Kidney epithelial cell (primary cell): Measurements from ENCODE around the gene HK1. TPM values are rescaled to one million over a fixed set of nuclear protein-coding genes. Genes with fewer than 3 reads are reported as not detected.

Experiments used
- DNase-seq: peaks from one replicate; pipeline ENCODE4 v3.0.0-alpha.2; 2010; ENCODE audit warnings: low read depth
- H3K27me3 ChIP-seq: 2 replicates; pipeline ENCODE4 v1.6.0; 2011; ENCODE audit warnings: low read length; ENCODE audit not compliant: control insufficient read depth, insufficient read depth
- H3K36me3 ChIP-seq: 2 replicates; pipeline ENCODE4 v1.5.1; 2011; ENCODE audit warnings: low read length; ENCODE audit not compliant: control insufficient read depth, insufficient read depth
- H3K4me3 ChIP-seq: 2 replicates; pipeline ENCODE4 v1.5.1; 2011; ENCODE audit warnings: low read depth, mild to moderate bottlenecking, control low read depth, low read length
- total RNA-seq: library from RNA; depleted of rRNA; stranded (reverse); fragments of >200 nt; gene quantifications from 2 replicates; pipeline ENCODE4 v1.2.3, GENCODE V29; 2015
- TF ChIP-seq, protein P1 (sequence below): IDR thresholded peaks from 2 replicates; pipeline ENCODE4 v1.5.1; 2011; ENCODE audit warnings: mild to moderate bottlenecking, moderate library complexity, low read length, control low read depth, inconsistent platforms; ENCODE audit not compliant: insufficient read depth, poor library complexity, severe bottlenecking

HK1 gene
- total RNA-seq, 1 donor from 2014 or later = 81.7 TPM

DNA sequence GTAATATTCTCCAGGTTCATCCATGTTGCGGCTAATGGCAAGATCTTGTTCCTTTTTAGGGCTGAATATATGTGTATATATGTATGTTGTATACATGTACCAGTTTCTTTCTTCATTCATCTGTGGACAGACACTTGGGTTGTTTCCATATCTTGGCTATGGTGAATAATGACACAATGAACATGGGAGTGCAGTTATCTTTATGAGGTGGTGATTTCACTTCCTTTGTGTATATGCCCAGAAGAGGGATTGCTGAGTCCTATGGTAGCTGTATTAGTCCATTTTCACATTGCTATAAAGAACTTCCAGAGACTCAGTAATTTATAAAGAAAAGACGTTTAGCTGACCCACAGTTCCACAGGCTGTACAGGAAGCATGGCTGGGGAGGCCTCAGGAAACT is 155.9 kb downstream of the HK1 start:
- TF ChIP-seq, protein P1, sequence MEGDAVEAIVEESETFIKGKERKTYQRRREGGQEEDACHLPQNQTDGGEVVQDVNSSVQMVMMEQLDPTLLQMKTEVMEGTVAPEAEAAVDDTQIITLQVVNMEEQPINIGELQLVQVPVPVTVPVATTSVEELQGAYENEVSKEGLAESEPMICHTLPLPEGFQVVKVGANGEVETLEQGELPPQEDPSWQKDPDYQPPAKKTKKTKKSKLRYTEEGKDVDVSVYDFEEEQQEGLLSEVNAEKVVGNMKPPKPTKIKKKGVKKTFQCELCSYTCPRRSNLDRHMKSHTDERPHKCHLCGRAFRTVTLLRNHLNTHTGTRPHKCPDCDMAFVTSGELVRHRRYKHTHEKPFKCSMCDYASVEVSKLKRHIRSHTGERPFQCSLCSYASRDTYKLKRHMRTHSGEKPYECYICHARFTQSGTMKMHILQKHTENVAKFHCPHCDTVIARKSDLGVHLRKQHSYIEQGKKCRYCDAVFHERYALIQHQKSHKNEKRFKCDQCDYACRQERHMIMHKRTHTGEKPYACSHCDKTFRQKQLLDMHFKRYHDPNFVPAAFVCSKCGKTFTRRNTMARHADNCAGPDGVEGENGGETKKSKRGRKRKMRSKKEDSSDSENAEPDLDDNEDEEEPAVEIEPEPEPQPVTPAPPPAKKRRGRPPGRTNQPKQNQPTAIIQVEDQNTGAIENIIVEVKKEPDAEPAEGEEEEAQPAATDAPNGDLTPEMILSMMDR = no peak
- no peak for DNase-seq
- H3K36me3 ChIP-seq = no peaks in the 10 kb centered on the region
- no peaks in the 10 kb centered on the region for H3K27me3 ChIP-seq
- no peak overlapping the region for H3K4me3 ChIP-seq

DNA sequence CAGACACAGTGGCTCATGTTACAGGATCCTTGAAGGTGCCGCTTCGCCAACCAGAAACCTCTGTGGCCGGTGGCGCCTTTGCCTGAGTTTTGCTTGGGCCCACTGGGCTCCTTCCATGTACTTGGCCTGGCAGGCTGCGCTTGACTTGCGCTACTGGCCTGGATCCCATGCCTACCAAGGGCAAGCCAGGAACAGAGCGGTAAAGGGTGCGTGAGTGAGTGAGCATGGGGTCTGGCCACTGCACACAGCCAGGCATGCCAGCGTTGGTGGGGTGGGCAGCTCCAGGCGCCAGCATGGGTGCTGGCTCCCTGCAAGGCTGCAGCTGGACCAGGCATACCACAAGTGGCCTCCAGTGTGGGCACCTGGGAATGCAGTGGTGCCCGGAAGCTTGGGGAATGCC is 156.6 kb downstream of the HK1 start:
- no peaks in the 10 kb centered on the region for H3K27me3 ChIP-seq
- TF ChIP-seq, protein P1 = no peak
- DNase-seq = no peak
- H3K4me3 ChIP-seq = no peak overlapping the region
- no peaks in the 10 kb centered on the region for H3K36me3 ChIP-seq

DNA sequence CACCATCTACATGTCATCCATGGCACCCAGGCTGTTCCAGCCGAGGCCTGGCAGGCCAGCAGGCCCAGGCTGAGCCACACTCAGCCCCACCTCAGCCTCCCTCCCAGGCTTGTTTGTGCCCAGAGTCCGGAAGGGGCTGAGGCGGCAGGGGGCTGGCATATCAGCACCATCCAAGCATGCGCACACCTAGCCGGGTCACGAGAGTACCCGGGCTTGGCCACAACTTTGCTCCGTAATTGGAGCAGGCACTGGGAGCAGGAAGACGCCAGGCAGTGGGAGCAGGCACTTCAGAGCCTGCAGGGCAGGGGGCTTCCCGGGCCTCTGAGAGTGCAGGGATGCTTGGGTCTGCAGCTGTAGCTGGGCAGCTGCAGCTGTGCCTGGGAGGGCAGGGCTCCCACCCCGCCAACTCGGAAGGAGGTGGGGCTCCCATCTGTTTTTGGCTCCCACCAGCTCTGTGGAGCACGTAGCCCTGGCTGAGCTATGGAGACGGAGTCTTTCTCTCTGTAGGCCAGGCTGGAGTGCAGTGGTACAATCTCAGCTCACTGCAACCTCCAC is 157.7 kb downstream of the HK1 start:
- TF ChIP-seq, protein P1 = no peak
- DNase-seq = no peak
- no peaks in the 10 kb centered on the region for H3K27me3 ChIP-seq
- H3K36me3 ChIP-seq = no peaks in the 10 kb centered on the region
- no peak overlapping the region for H3K4me3 ChIP-seq

DNA sequence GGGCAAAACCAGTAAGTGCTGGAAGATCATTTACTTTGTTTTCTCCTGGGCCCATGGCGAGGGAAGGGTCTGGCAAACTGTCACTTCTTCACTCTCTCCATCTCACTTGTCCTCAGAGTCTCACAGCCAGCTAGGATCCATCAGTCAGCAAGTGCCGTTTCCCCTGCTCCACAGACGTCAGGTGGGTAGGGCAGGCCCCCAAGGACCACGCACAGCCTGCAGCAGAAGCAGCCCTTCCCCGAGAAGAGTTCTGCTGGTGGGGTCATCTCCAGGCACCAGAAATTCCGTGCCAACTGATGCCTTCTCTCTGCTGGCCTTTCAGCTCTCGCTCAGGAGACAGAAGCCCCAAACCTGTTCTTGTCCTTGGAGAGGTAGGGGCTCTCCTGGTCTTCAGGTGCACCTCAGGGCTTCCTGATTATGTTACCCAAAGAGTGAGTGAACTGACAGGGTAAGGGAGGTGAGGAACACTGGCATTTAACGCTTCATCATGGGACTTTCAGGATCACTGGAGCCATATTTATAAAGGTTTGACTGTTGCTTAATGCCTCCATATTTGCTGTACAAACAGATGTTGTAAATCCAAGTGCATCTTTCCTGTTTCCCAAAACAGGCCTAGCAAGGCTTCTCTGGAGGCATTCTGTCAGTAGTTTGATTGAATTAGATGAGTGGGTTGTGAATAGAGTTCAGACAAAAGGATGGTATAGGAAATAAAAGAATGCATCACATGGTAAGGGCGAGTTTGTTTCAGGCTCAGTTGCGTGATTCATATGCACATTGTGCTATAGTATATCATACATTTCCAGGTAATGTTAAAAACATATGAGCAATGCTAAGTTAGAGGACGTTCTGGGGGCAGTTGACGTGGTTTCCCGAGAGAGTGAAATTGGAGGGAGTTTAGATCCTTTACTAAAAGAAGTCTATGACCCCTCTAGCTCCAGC is 159.3 kb downstream of the HK1 start:
- TF ChIP-seq, protein P1 = no peak
- H3K4me3 ChIP-seq = no peak overlapping the region

DNA sequence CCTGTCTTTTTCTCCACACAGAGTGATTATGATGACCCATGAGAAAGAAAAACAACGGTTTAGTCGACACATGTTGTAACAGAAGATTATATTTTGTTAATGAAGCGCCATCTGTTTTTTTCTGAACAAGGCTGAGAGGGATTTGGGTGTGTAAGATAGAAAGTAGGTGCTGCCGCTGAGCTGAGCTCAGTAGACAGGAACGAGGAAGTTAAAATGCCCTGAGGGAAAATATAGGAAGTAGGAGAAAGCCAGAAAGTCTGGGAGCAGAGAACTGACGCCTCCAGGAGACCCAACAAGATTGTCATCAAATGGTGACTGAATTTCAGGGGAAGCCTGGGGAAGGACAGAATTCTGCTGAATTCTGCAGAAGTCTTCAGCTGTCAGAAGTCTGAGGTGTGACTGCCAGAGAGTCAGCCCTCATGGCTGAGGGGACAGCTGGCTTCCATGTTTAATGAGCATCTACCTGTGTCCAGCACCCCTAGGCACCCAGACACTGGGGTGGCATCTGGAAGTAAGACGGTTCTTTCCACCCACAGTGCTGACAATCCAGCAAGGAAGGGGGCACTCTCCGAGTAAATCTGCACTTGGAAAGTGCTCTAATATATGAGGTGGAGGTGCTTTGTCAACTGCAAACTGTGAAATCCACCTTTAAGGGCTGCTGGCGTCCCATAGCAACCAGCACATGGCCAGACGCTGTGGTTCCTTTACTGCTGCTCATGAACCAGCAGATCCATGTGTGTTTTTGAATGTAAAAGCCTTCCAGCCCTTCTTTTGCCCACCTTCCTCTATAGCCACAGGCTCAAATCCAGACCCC is 160.4 kb downstream of the HK1 start:
- Histone ChIP-seq H3K27me3 (no peaks in the 10 kb centered on the region), H3K36me3 (no peaks in the 10 kb centered on the region), H3K4me3 (no peak overlapping the region)
- TF ChIP-seq, protein P1 = no peak
- no peak for DNase-seq

More for the DNA sequence above, 159.3 kb downstream of the HK1 start:
- no peak for DNase-seq
- Histone ChIP-seq H3K27me3 (no peaks in the 10 kb centered on the region), H3K36me3 (no peaks in the 10 kb centered on the region)
